ENCODE data around the gene NAALADL2. TPM values are rescaled to one million over a fixed set of nuclear protein-coding genes. Genes with fewer than 3 reads are reported as not detected.

Gene NAALADL2
- total RNA-seq, 1 experiment from 2014 or later = 12.8 TPM

DNA sequence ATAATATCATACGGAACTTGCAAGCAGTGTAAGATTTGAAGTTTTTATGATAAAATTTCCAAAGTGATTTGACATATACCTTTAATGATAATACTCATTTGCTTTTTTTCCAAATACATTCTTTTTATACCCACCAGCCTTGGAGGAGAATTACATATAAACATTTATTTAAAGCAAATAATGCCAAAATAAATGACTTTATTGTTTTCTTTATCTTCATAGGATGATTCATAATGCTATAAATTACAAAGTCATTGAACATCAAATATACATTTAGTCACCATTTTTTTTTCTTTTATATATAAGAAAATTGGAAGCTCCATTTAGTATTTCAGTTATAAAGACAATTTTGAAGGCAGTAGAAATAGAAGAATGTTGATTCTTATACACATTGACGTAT lies 450.9 kb downstream of the NAALADL2 start:
- H3K79me2 ChIP-seq (ENCODE audit: low read depth) = no peaks in the 10 kb centered on the region
- POLR2A ChIA-PET (ENCODE audit: unreplicated experiment) = no interaction called here
- H3K4me2 ChIP-seq = no peak overlapping the region
- no peaks in the 10 kb centered on the region for H3K9me2 ChIP-seq (ENCODE audit: insufficient read depth)
- no peaks in the 10 kb centered on the region for H3K27me3 ChIP-seq (ENCODE audit: insufficient read depth, low read depth)
- H3F3A ChIP-seq (ENCODE audit: insufficient read depth, low read depth) = no peaks in the 10 kb centered on the region
- CTCF ChIA-PET = interaction anchor here (0.6 kb wide), 1 partner anchor 276 kb away, joined by 6 read pairs; no protein-coding TSS in a partner anchor
- H2AFZ ChIP-seq = no peak overlapping the region
- no TSS peak for BruUV-seq (replicated peaks)
- H3K36me3 ChIP-seq (ENCODE audit: low read depth) = no peaks in the 10 kb centered on the region
- intact Hi-C loops (cut with micrococcal nuclease; ENCODE audit: unreplicated experiment) = no loop called here
- H4K20me1 ChIP-seq (ENCODE audit: insufficient read depth) = no peaks in the 10 kb centered on the region
- H3K9me3 ChIP-seq (ENCODE audit: insufficient read depth, low read depth) = no peaks in the 10 kb centered on the region; the same call in 1 of the 2 replicates
- DNase-seq = no peak
- TF ChIP-seq EZH2 (IDR thresholded peaks at IDR 0.05; ENCODE audit: low read depth) = no peak
- TF ChIP-seq, protein P1, sequence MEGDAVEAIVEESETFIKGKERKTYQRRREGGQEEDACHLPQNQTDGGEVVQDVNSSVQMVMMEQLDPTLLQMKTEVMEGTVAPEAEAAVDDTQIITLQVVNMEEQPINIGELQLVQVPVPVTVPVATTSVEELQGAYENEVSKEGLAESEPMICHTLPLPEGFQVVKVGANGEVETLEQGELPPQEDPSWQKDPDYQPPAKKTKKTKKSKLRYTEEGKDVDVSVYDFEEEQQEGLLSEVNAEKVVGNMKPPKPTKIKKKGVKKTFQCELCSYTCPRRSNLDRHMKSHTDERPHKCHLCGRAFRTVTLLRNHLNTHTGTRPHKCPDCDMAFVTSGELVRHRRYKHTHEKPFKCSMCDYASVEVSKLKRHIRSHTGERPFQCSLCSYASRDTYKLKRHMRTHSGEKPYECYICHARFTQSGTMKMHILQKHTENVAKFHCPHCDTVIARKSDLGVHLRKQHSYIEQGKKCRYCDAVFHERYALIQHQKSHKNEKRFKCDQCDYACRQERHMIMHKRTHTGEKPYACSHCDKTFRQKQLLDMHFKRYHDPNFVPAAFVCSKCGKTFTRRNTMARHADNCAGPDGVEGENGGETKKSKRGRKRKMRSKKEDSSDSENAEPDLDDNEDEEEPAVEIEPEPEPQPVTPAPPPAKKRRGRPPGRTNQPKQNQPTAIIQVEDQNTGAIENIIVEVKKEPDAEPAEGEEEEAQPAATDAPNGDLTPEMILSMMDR (conservative IDR thresholded peaks at IDR 0.05) = no peak
- no peak overlapping the region for H3K27ac ChIP-seq
- no peaks in the 10 kb centered on the region for H3K4me1 ChIP-seq (replicated peaks; ENCODE audit: insufficient read depth)
- no peak overlapping the region for H3K4me3 ChIP-seq

DNA sequence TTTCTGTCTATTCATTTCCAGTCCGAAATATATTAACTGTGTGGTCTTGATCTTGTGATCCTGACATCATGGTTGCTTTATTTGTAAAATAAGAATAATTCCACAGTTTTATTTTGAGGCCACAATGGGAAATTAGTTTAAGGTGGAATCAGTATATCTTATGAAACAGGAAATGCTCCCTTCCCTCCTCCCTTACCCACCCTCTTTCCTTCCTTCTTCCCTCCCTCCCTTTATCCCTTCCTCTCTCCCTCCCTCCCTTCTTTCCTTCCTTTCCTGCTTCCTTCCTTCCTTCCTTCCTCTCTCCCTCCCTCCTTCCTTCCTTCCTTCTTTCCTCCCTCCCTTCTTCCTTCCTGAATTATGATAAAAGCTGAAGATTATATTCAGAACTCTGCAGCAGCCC lies 452.3 kb downstream of the NAALADL2 start:
- no peaks in the 10 kb centered on the region for H3K9me2 ChIP-seq (ENCODE audit: insufficient read depth)
- ChIA-PET POLR2A (ENCODE audit: unreplicated experiment) (no interaction called here), CTCF (no interaction called here)
- no peak overlapping the region for H3K4me3 ChIP-seq
- no TSS peak for BruUV-seq (replicated peaks)
- H3K4me1 ChIP-seq (replicated peaks; ENCODE audit: insufficient read depth) = no peaks in the 10 kb centered on the region
- intact Hi-C loops (cut with micrococcal nuclease; ENCODE audit: unreplicated experiment) = no loop called here
- H4K20me1 ChIP-seq (ENCODE audit: insufficient read depth) = no peaks in the 10 kb centered on the region
- no peaks in the 10 kb centered on the region for H3K36me3 ChIP-seq (ENCODE audit: low read depth)
- H3K27me3 ChIP-seq (ENCODE audit: insufficient read depth, low read depth) = no peaks in the 10 kb centered on the region
- H2AFZ ChIP-seq = no peak overlapping the region
- no peaks in the 10 kb centered on the region; the same call in 1 of the 2 replicates for H3K9me3 ChIP-seq (ENCODE audit: insufficient read depth, low read depth)
- H3K4me2 ChIP-seq = no peak overlapping the region
- H3K27ac ChIP-seq = no peak overlapping the region
- no peak for DNase-seq
- TF ChIP-seq, protein P1 (conservative IDR thresholded peaks at IDR 0.05) = no peak
- TF ChIP-seq EZH2 (IDR thresholded peaks at IDR 0.05; ENCODE audit: low read depth) = no peak
- H3K79me2 ChIP-seq (ENCODE audit: low read depth) = no peaks in the 10 kb centered on the region
- no peaks in the 10 kb centered on the region for H3F3A ChIP-seq (ENCODE audit: insufficient read depth, low read depth)

DNA sequence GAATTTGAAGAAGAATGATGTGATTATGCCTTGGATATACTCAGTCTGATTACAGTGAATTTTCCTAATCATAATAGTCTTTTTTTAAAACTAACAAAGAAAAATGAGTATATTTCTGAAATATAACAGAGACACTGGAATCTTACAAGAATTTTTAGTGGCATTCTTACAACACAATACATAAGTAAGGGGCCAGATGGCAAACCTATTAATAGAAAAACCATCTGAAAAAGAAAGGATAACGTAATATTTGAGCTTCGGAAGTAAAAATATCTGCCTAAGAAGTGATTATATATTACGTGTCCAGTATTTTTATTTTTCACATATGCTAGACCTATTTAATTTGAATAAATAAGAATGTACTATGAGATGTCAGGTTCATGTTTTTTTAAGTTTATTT lies 452.8 kb downstream of the NAALADL2 start:
- Histone ChIP-seq H3K4me1 (replicated peaks; ENCODE audit: insufficient read depth) (no peaks in the 10 kb centered on the region), H3K27ac (no peak overlapping the region), H3K27me3 (ENCODE audit: insufficient read depth, low read depth) (no peaks in the 10 kb centered on the region), H3K4me3 (no peak overlapping the region), H2AFZ (no peak overlapping the region), H3F3A (ENCODE audit: insufficient read depth, low read depth) (no peaks in the 10 kb centered on the region), H4K20me1 (ENCODE audit: insufficient read depth) (no peaks in the 10 kb centered on the region), H3K79me2 (ENCODE audit: low read depth) (no peaks in the 10 kb centered on the region), H3K9me3 (ENCODE audit: insufficient read depth, low read depth) (no peaks in the 10 kb centered on the region; the same call in 1 of the 2 replicates), H3K36me3 (ENCODE audit: low read depth) (no peaks in the 10 kb centered on the region), H3K4me2 (no peak overlapping the region), H3K9me2 (ENCODE audit: insufficient read depth) (no peaks in the 10 kb centered on the region)
- CTCF ChIA-PET = no interaction called here
- POLR2A ChIA-PET (ENCODE audit: unreplicated experiment) = no interaction called here
- TF ChIP-seq, protein P1 (conservative IDR thresholded peaks at IDR 0.05) = no peak
- TF ChIP-seq EZH2 (IDR thresholded peaks at IDR 0.05; ENCODE audit: low read depth) = no peak
- intact Hi-C loops (cut with micrococcal nuclease; ENCODE audit: unreplicated experiment) = no loop called here
- BruUV-seq (replicated peaks) = no TSS peak
- DNase-seq = no peak
